Measurements from ENCODE around the gene RNF157. TPM values are rescaled to one million over a fixed set of nuclear protein-coding genes. Genes with fewer than 3 reads are reported as not detected.
"Not testable (repeated sequence)": the region's sequence is repeated elsewhere in the genome, so short reads cannot be mapped to it uniquely, and the experiment has no call there.

Gene RNF157
- polyA plus RNA-seq, 1 experiment = 0.50 TPM

DNA sequence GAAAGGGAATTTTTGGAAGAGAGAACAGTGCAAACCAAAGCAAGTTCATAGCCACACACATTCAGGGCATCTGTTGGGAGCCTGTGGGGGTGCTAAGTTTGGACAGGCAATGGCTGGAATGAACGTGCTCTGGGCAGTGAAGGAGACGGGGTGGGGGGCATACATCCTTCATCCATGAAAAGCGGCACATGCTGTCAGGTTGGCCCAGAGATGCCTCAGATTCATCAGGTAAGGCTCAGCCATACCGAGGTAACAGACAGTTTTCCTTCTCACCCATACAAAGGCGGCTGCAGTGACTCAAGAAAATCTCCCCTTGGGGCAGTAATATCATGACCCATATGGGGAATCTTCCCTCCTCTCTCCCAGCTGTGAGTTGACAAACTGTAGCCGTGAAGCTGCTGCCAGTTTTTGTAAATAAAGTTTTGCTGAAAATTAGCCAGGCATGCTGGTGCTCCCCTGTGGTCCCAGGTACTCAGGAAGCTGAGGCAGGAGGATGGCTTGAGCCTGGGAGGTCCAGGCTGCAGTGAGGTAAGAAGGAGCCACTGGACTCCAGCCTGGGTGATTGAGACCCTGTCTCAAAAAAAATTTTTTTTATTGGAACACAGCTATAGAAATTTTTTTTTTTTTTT is 15.6 kb upstream of the RNF157 start:
- CTCF ChIA-PET = interaction anchor here (0.6 to 1.2 kb wide), 3 partner anchors 14 to 114 kb away, joined by 3 read pairs; no protein-coding TSS in a partner anchor
- H3K36me3 ChIP-seq (ENCODE audit: control insufficient read depth, insufficient read depth, low read length) = no peaks in the 10 kb centered on the region
- POLR2A ChIA-PET = interaction anchor here (0.6 kb wide), 1 partner anchor 11 kb away, joined by 3 read pairs; no protein-coding TSS in a partner anchor
- TF ChIP-seq CTCF (IDR thresholded peaks at IDR 0.05; ENCODE audit: insufficient read depth, low read depth, low read length) = no peak
- H3K27me3 ChIP-seq (ENCODE audit: control insufficient read depth, insufficient read depth, low read length) = no peaks in the 10 kb centered on the region
- DNase-seq (ENCODE audit: low read depth) = no peak
- H3K4me3 ChIP-seq (ENCODE audit: low read depth, low read length) = no peak overlapping the region

GRCh38 chr17:76254275-76254674 is 14.0 kb upstream of the RNF157 start:
- no peaks in the 10 kb centered on the region for H3K27me3 ChIP-seq (ENCODE audit: control insufficient read depth, insufficient read depth, low read length)
- DNase-seq (ENCODE audit: low read depth) = no peak
- TF ChIP-seq CTCF (IDR thresholded peaks at IDR 0.05; ENCODE audit: insufficient read depth, low read depth, low read length) = no peak
- CTCF ChIA-PET = interaction anchor here (1.6 to 2.1 kb wide), 2 partner anchors 11 to 25 kb away, joined by 7 to 8 read pairs; partner anchors contain the start of gene UBALD2
- POLR2A ChIA-PET = interaction anchor here (0.6 kb wide), 1 partner anchor 11 kb away, joined by 6 read pairs; the partner anchor contains the start of gene UBALD2
- no peak overlapping the region for H3K4me3 ChIP-seq (ENCODE audit: low read depth, low read length)
- no peaks in the 10 kb centered on the region for H3K36me3 ChIP-seq (ENCODE audit: control insufficient read depth, insufficient read depth, low read length)

- Histone ChIP-seq H3K36me3 (ENCODE audit: control insufficient read depth, insufficient read depth, low read length) (no peaks in the 10 kb centered on the region), H3K27me3 (ENCODE audit: control insufficient read depth, insufficient read depth, low read length) (no peaks in the 10 kb centered on the region), H3K4me3 (ENCODE audit: low read depth, low read length) (no peak overlapping the region)
- CTCF ChIA-PET = interaction anchor here (1.1 to 2.1 kb wide), 3 partner anchors 11 to 137 kb away, joined by 3 to 8 read pairs (median 7); partner anchors contain the start of gene UBALD2
- no peak for TF ChIP-seq CTCF (IDR thresholded peaks at IDR 0.05; ENCODE audit: insufficient read depth, low read depth, low read length)
- POLR2A ChIA-PET = no interaction called here
- no peak for DNase-seq (ENCODE audit: low read depth)
These were observed 13.5 kb upstream of the RNF157 start for GRCh38 chr17:76253841-76254240.

DNA sequence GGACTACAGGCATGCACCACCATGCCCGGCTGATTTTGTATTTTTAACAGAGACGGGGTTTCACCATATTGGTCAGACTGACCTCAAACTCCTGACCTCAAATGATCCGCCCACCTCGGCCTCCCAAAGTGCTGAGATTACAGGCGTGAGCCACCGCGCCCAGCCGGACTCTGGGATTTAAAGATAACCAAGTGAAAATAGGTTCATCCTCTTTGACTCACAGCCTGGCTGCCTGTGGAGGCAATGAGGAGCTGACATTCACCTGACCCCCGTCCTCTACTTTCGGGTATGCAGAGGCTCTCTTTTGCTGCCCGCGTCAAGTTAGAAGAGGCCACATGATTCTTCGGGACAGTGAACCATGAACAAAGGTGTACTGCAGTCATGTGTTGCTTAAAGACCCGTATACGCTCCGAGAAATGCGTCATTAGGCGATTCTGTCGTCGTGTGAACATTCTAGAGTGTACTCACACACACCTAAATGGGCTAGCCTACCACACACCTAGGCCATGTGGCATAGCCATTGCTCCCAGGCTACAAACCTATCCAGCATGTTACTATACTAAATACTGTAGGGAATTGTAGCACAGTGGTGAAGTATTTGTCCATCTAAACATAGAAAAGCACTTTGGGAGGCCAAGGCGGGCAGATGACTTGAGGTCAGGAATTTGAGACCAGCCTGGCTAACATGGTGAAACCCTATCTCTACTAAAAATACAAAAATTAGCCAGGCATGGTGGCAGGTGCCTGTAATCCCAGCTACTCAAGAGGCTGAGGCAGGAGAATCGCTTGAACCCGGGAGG is 12.9 kb upstream of the RNF157 start:
- H3K4me3 ChIP-seq (ENCODE audit: low read depth, low read length); POLR2A ChIA-PET; H3K27me3 ChIP-seq (ENCODE audit: control insufficient read depth, insufficient read depth, low read length); DNase-seq (ENCODE audit: low read depth); H3K36me3 ChIP-seq (ENCODE audit: control insufficient read depth, insufficient read depth, low read length): not testable (repeated sequence)
- CTCF ChIA-PET = interaction anchor here (1.1 to 2.1 kb wide), 3 partner anchors 12 to 137 kb away, joined by 3 to 8 read pairs (median 3); partner anchors contain the start of gene UBALD2

- no peak for TF ChIP-seq CTCF (IDR thresholded peaks at IDR 0.05; ENCODE audit: insufficient read depth, low read depth, low read length)
- H3K27me3 ChIP-seq (ENCODE audit: control insufficient read depth, insufficient read depth, low read length) = no peaks in the 10 kb centered on the region
- DNase-seq (ENCODE audit: low read depth) = peak; percentile 97
- ChIA-PET CTCF (interaction anchor here (0.8 to 1.1 kb wide), 3 partner anchors 9 to 70 kb away, joined by 3 read pairs; partner anchors contain the start of gene UBALD2), POLR2A (interaction anchor here (0.6 kb wide), 1 partner anchor 60 kb away, joined by 16 read pairs; no protein-coding TSS in a partner anchor)
- H3K4me3 ChIP-seq (ENCODE audit: low read depth, low read length) = no peak overlapping the region
- H3K36me3 ChIP-seq (ENCODE audit: control insufficient read depth, insufficient read depth, low read length) = no peaks in the 10 kb centered on the region
These were observed 12.0 kb upstream of the RNF157 start for GRCh38 chr17:76252040-76252954.
